Measurements from ENCODE around the gene ACTN2.

ACTN2 gene

GRCh38 chr1:236718328-236718727 is 32.0 kb downstream of the ACTN2 start:
- no peaks in the 10 kb centered on the region for H3K36me3 ChIP-seq (replicated peaks; ENCODE audit: low read depth, low read length)
- no peak overlapping the region for H3K9ac ChIP-seq (ENCODE audit: low read length)
- no peak overlapping the region for H3K4me2 ChIP-seq (ENCODE audit: low read length)
- TF ChIP-seq CTCF (IDR thresholded peaks at IDR 0.05; ENCODE audit: low read depth, low read length) (no peak), EZH2phosphoT487 (IDR thresholded peaks at IDR 0.05; ENCODE audit: low read depth) (no peak)
- no peaks in the 10 kb centered on the region for H4K20me1 ChIP-seq (ENCODE audit: insufficient read depth, low read length)
- no peak overlapping the region for H2AFZ ChIP-seq (ENCODE audit: low read depth, low read length)
- H3K4me3 ChIP-seq (ENCODE audit: low read length) = no peak overlapping the region
- no peaks in the 10 kb centered on the region for H3K79me2 ChIP-seq (ENCODE audit: low read length)
- no peaks in the 10 kb centered on the region for H3K9me3 ChIP-seq (ENCODE audit: insufficient read depth, low read length)
- H3K27me3 ChIP-seq (ENCODE audit: low read depth, low read length) = peaks cover 21% of the 10 kb centered on the region
- no peaks in the 10 kb centered on the region for H3K4me1 ChIP-seq (ENCODE audit: low read length)
- no peak overlapping the region for H3K27ac ChIP-seq (ENCODE audit: low read length)

DNA sequence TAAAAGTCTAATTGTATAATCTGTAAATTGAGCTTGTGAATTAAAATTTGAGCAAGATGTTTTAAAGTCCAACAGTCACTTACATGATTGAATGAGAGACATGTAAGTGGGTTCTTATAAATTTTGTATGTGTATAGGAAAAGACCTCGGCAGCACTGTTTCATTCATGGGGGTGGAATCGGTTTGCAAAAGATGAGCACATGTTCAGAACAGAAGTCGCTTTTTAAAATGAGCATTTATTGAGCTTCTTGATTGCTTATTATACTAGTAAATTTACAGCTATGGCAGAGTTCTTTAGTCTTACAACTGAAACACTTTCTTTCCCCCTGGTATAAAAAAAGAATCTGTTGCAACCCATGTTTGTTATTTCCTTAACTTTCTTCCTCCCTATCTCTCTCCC is 33.9 kb downstream of the ACTN2 start:
- Histone ChIP-seq H3K4me1 (ENCODE audit: low read length) (no peaks in the 10 kb centered on the region), H3K4me2 (ENCODE audit: low read length) (no peak overlapping the region), H3K9ac (ENCODE audit: low read length) (no peak overlapping the region), H3K79me2 (ENCODE audit: low read length) (no peaks in the 10 kb centered on the region), H3K9me3 (ENCODE audit: insufficient read depth, low read length) (no peaks in the 10 kb centered on the region), H4K20me1 (ENCODE audit: insufficient read depth, low read length) (no peaks in the 10 kb centered on the region), H3K27ac (ENCODE audit: low read length) (no peak overlapping the region), H3K36me3 (replicated peaks; ENCODE audit: low read depth, low read length) (no peaks in the 10 kb centered on the region), H3K27me3 (ENCODE audit: low read depth, low read length) (peaks cover 21% of the 10 kb centered on the region), H2AFZ (ENCODE audit: low read depth, low read length) (no peak overlapping the region), H3K4me3 (ENCODE audit: low read length) (no peak overlapping the region)
- TF ChIP-seq EZH2phosphoT487 (IDR thresholded peaks at IDR 0.05; ENCODE audit: low read depth) = no peak
- no peak for TF ChIP-seq CTCF (IDR thresholded peaks at IDR 0.05; ENCODE audit: low read depth, low read length)

DNA sequence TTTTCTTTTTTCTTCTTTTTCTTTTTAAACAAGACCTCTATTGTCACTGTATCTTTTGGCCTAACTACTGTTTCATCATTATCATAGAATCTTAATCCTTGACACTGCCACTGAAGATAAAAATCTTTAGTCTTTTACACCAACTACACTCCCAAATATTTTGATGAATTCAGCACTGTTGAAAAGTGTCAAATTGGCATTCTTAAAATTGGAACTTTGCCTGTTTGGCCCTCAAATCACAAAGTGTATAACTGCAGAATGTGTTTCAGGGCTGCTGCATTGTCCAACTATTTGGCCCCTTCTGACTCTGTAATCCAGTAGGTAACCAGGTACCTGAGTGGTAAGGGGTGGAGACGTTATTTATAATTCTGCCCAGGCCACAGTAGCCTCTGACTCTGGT is 34.3 kb downstream of the ACTN2 start:
- peaks cover 21% of the 10 kb centered on the region for H3K27me3 ChIP-seq (ENCODE audit: low read depth, low read length)
- no peak overlapping the region for H3K27ac ChIP-seq (ENCODE audit: low read length)
- no peaks in the 10 kb centered on the region for H3K4me1 ChIP-seq (ENCODE audit: low read length)
- H3K36me3 ChIP-seq (replicated peaks; ENCODE audit: low read depth, low read length) = no peaks in the 10 kb centered on the region
- H3K9ac ChIP-seq (ENCODE audit: low read length) = no peak overlapping the region
- no peaks in the 10 kb centered on the region for H3K79me2 ChIP-seq (ENCODE audit: low read length)
- H3K4me2 ChIP-seq (ENCODE audit: low read length) = no peak overlapping the region
- TF ChIP-seq EZH2phosphoT487 (IDR thresholded peaks at IDR 0.05; ENCODE audit: low read depth) (no peak), CTCF (IDR thresholded peaks at IDR 0.05; ENCODE audit: low read depth, low read length) (no peak)
- H3K4me3 ChIP-seq (ENCODE audit: low read length) = no peak overlapping the region
- no peak overlapping the region for H2AFZ ChIP-seq (ENCODE audit: low read depth, low read length)
- no peaks in the 10 kb centered on the region for H4K20me1 ChIP-seq (ENCODE audit: insufficient read depth, low read length)
- no peaks in the 10 kb centered on the region for H3K9me3 ChIP-seq (ENCODE audit: insufficient read depth, low read length)

DNA sequence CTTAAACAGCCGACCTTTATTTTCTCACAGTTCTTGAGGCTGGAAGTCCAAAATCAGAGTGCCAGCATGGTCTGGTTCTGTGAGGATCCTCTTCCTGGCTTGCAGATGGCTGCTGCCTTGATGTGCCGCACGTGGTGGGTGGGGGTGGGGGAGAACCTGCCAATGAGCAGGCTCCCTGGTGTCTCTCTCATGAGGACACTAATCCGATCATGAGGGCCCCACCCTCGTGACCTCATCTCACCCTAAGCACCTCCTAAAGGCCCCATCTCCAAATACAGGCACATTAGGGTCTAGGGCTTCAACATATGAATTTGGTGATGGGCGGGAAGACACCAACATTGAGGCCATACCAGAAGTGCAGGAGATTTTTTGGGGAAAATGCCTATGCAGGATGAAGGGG is 37.8 kb downstream of the ACTN2 start:
- no peak overlapping the region for H2AFZ ChIP-seq (ENCODE audit: low read depth, low read length)
- no peak overlapping the region for H3K4me3 ChIP-seq (ENCODE audit: low read length)
- H3K27ac ChIP-seq (ENCODE audit: low read length) = no peak overlapping the region
- no peaks in the 10 kb centered on the region for H4K20me1 ChIP-seq (ENCODE audit: insufficient read depth, low read length)
- no peaks in the 10 kb centered on the region for H3K9me3 ChIP-seq (ENCODE audit: insufficient read depth, low read length)
- TF ChIP-seq CTCF (IDR thresholded peaks at IDR 0.05; ENCODE audit: low read depth, low read length) (no peak), EZH2phosphoT487 (IDR thresholded peaks at IDR 0.05; ENCODE audit: low read depth) (no peak)
- H3K4me1 ChIP-seq (ENCODE audit: low read length) = no peaks in the 10 kb centered on the region
- H3K79me2 ChIP-seq (ENCODE audit: low read length) = no peaks in the 10 kb centered on the region
- H3K36me3 ChIP-seq (replicated peaks; ENCODE audit: low read depth, low read length) = no peaks in the 10 kb centered on the region
- no peak overlapping the region for H3K9ac ChIP-seq (ENCODE audit: low read length)
- no peak overlapping the region for H3K4me2 ChIP-seq (ENCODE audit: low read length)
- H3K27me3 ChIP-seq (ENCODE audit: low read depth, low read length) = peaks cover 8% of the 10 kb centered on the region
